Upper lobe of right lung (tissue), 1 donor: Measurements from ENCODE around the gene NUP210. TPM values are rescaled to one million over a fixed set of nuclear protein-coding genes. Genes with fewer than 3 reads are reported as not detected.
A peak's percentile ranks its signal among the peaks of the same experiment; 100 is the strongest.

Experiments
- ATAC-seq: fragments of 200-7000 bp; cut with Tn5 transposase; one replicate; pipeline ENCODE4 v1.9.1; 2020; ENCODE audit warnings: mild to moderate bottlenecking, moderate library complexity
- DNase-seq: peaks from one replicate; pipeline ENCODE4 v3.0.0-alpha.2; 2020
- H3K27ac ChIP-seq: fragments of 200-600 bp; one replicate; pipeline ENCODE4 v1.8.0; 2022
- H3K27me3 ChIP-seq: fragments of 200-600 bp; one replicate; pipeline ENCODE4 v1.8.0; 2022; ENCODE audit warnings: mild to moderate bottlenecking
- H3K36me3 ChIP-seq: fragments of 200-600 bp; one replicate; pipeline ENCODE4 v1.8.0; 2022
- H3K4me1 ChIP-seq: fragments of 200-600 bp; one replicate; pipeline ENCODE4 v1.8.0; 2022
- H3K4me3 ChIP-seq: fragments of 200-600 bp; one replicate; pipeline ENCODE4 v1.8.0; 2022; ENCODE audit warnings: mild to moderate bottlenecking
- H3K9me3 ChIP-seq: fragments of 200-600 bp; one replicate; pipeline ENCODE4 v1.8.0; 2022
- intact Hi-C: fragments of 100-400 bp; cut with DNase I; formaldehyde crosslinking; loops from one replicate; pipeline ENCODE4 v1.11.0; 2022
- total RNA-seq: library from RNA; stranded (reverse); fragmentation: NEBNext Ultra II Directional; extraction: Animal tissue kit (Norgen Biotek cat#: 25700); gene quantifications from one replicate; pipeline ENCODE4 v1.2.1, GENCODE V29; 2021
- TF ChIP-seq, protein P1 (sequence below): fragments of 200-600 bp; IDR thresholded peaks from one replicate; pipeline ENCODE4 v1.8.0; 2022; ENCODE audit warnings: antibody characterized with exemption
- donor health status: DM: no; HTN: yes; CAD: no; lungs with severe emphysema.

Gene NUP210
- total RNA-seq, 1 donor from 2014 or later: 19.8 TPM

DNA sequence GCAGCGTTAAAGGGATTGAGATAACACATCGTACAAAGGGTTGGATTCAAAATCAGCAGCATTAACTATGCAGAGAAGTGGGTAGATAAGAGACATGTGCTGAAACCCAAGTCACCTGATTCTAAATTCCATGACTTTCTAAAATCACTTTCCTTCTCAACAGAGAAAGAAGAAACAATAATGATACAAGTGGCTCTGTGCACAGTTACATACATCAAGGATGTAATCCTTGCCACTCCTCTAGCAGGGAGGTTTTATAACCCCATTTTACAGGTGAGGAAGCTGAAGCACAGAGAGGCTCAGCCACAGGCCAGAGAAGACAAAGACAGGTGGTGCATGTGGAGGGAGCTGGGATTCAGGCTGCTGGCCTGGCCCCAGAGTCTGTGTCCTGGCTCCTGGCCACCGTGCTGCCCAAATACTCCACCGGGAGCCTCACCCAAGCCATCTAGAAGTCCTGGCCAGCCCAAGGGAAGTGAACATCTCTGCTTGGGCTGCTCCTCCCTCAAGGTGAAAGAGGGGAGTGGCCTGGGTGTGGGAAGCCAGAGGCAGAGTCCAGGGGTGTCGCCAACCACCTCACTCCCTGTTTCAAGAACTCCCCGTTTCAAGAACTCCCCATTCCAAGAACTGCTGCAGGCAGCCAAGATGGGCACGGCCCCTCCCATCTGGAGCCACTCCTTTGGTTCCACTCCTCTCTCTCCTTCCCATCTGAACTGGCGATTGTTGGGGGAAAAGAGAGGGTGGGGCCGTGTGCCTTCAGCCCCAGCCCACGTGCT is 147.1 kb downstream of the NUP210 start:
- DNase-seq (no peak), ATAC-seq (no peak)
- TF ChIP-seq, protein P1, sequence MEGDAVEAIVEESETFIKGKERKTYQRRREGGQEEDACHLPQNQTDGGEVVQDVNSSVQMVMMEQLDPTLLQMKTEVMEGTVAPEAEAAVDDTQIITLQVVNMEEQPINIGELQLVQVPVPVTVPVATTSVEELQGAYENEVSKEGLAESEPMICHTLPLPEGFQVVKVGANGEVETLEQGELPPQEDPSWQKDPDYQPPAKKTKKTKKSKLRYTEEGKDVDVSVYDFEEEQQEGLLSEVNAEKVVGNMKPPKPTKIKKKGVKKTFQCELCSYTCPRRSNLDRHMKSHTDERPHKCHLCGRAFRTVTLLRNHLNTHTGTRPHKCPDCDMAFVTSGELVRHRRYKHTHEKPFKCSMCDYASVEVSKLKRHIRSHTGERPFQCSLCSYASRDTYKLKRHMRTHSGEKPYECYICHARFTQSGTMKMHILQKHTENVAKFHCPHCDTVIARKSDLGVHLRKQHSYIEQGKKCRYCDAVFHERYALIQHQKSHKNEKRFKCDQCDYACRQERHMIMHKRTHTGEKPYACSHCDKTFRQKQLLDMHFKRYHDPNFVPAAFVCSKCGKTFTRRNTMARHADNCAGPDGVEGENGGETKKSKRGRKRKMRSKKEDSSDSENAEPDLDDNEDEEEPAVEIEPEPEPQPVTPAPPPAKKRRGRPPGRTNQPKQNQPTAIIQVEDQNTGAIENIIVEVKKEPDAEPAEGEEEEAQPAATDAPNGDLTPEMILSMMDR: no peak
- intact Hi-C loops: no loop called here
- Histone ChIP-seq H3K9me3 (peaks cover 7% of the 10 kb centered on the region), H3K4me3 (no peak overlapping the region), H3K27ac (no peak overlapping the region), H3K4me1 (no peaks in the 10 kb centered on the region), H3K27me3 (no peaks in the 10 kb centered on the region), H3K36me3 (no peaks in the 10 kb centered on the region)

DNA sequence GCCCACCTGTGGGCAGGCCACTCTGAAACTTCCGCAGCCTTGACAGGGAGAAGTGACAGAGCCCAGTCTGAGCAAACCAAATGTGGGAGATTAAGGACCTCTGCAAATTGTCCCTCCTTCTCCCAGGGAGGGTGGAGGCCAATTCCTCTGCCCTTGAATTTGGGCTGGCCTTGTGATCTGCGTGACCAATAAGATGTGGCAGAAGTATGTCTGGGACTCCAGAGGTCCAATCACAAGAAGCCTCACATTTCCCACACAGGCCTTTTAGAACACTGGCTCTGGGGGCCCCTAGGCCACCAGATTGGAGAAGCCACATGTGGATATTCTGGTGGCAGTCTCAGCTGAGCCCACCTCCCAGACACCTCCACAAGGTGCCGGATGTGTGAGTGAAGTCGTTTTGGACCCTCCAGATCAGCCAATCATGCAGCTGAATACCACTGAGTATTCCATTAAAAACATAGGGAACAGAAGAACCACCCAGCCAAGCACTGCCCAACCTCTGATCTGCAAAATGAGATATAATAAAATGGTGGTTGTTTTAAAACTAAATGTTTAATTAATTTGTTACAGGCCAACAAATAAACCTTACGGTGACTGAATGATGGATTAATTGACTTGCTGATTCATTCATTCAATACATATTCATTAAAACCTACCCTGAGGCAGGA is 150.3 kb downstream of the NUP210 start:
- Histone ChIP-seq H3K36me3 (no peaks in the 10 kb centered on the region), H3K9me3 (peaks cover 7% of the 10 kb centered on the region), H3K4me3 (no peak overlapping the region), H3K4me1 (no peaks in the 10 kb centered on the region), H3K27me3 (no peaks in the 10 kb centered on the region), H3K27ac (no peak overlapping the region)
- ATAC-seq (no peak), DNase-seq (peak; percentile 34)
- TF ChIP-seq, protein P1: no peak
- intact Hi-C loops: no loop called here

DNA sequence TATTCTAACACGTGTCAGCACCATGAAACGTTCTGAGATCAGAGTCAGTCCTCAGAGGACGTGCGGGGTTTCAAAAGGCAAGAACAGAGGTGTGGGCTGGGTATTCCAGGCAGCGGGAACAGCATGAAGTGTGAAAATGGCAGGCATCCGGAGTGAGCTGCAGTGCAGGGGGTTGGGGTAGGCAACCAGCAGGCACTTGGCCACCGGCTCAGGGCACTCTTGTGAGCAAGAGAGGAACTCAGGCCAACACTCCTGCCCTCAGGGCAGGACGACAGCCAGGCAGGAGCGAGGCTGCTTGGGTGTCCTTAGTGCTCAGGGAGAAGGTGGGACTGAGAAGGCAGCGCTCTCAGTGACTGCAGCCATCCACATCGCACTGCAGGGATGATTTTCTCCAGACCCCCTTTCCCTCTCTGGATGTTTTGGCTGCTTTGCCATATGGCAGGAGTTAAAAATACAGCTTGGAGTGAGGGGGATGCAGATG is 151.1 kb downstream of the NUP210 start:
- TF ChIP-seq, protein P1: no peak
- no peak overlapping the region for H3K27ac ChIP-seq
- ATAC-seq (no peak), DNase-seq (peak; percentile 52)
- no peaks in the 10 kb centered on the region for H3K36me3 ChIP-seq
- no peaks in the 10 kb centered on the region for H3K4me1 ChIP-seq
- intact Hi-C loops: no loop called here
- H3K4me3 ChIP-seq: no peak overlapping the region
- no peaks in the 10 kb centered on the region for H3K27me3 ChIP-seq
- peaks cover 7% of the 10 kb centered on the region for H3K9me3 ChIP-seq

DNA sequence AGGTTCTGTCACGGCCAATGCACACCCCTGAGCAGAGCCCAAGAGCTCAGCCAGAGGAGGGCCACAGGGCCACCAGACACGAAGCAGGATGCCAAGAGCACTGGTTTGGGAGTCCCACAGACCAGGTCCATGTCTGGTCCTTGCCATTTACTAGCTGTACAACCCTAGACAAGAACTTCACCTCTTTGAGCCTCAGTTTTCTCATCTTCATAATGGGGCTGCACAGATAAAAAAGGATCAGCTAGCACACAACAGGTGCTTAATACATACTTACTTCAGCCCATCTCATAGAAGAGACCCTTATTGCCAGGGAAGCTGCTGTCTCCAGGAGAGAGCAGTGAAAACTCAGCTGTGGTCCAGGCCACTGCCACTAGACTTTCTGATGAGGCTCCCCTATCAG is 152.0 kb downstream of the NUP210 start:
- H3K27me3 ChIP-seq: no peaks in the 10 kb centered on the region
- H3K27ac ChIP-seq: no peak overlapping the region
- ATAC-seq (no peak), DNase-seq (no peak)
- no peak overlapping the region for H3K4me3 ChIP-seq
- no peaks in the 10 kb centered on the region for H3K4me1 ChIP-seq
- no peaks in the 10 kb centered on the region for H3K36me3 ChIP-seq
- intact Hi-C loops: no loop called here
- TF ChIP-seq, protein P1: no peak
- peaks cover 7% of the 10 kb centered on the region for H3K9me3 ChIP-seq

DNA sequence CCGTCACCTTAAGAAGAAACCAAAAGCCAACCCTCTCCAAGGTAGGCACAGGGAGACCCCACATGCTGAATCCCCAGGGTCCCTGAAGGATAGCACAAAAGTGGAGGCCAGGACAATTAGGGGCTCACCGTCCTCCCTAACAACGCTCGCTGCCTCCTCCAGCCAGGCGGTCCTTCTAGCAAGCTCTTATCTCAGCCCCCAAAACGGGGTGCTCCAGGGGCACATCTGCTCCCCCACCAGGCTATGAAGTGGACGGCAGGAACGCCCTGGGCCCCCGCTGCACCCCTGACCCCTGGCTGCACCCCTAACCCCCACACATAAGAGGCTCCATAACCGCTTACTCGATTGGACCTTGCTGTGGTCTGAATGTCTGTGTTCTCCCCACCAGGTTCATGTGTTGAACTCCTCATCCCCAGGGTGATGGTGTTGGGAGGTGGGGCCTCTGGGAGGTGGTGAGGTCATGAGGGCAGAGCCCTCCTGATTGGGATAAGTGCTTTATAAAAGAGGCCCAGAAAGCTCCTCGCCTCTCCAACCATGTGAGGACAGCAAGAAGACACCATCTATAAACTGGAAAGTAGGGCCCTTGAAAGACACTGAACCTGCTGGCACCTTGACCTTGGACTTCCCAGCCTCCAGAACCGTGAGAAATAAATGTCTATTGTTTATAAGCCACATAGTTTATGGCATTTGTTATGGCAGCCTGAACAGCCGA is 153.3 kb downstream of the NUP210 start:
- intact Hi-C loops: no loop called here
- H3K4me1 ChIP-seq: no peaks in the 10 kb centered on the region
- no peak overlapping the region for H3K27ac ChIP-seq
- H3K9me3 ChIP-seq: peaks cover 7% of the 10 kb centered on the region
- DNase-seq (peak; percentile 9), ATAC-seq (no peak)
- no peaks in the 10 kb centered on the region for H3K36me3 ChIP-seq
- TF ChIP-seq, protein P1: no peak
- H3K4me3 ChIP-seq: no peak overlapping the region
- H3K27me3 ChIP-seq: no peaks in the 10 kb centered on the region

Other genes starting within 250 kb of the NUP210 start
- 15.0 TPM for gene HDAC11, start 60.0 kb upstream of the NUP210 start, total RNA-seq
- 32.9 TPM for gene FBLN2, start 128.8 kb upstream of the NUP210 start, total RNA-seq